Measurements from ENCODE around the gene OXLD1. TPM values are rescaled to one million over a fixed set of nuclear protein-coding genes. Genes with fewer than 3 reads are reported as not detected.

The OXLD1 gene
- total RNA-seq, 2 experiments from 2014 or later, result 29.4 to 45.3 TPM

- Mint-ChIP-seq H3K27ac (no peak overlapping the region), H3K4me1 (peaks cover 4% of the 10 kb centered on the region), H3K27me3 (peaks cover 15% of the 10 kb centered on the region)
Observed at GRCh38 chr17:81648013-81648706, 18.2 kb downstream of the OXLD1 start.

GRCh38 chr17:81647640-81648012 lies 18.8 kb downstream of the OXLD1 start:
- H3K36me3 Mint-ChIP-seq (ENCODE audit: low read depth), result peaks cover 2% of the 10 kb centered on the region
- intact Hi-C loops (cut with DNase I, micrococcal nuclease), result no loop called here
- peaks cover 15% of the 10 kb centered on the region for H3K27me3 Mint-ChIP-seq
- no peak for ATAC-seq
- no peak for DNase-seq
- no peak overlapping the region for H3K4me3 Mint-ChIP-seq
- no peaks in the 10 kb centered on the region for H3K9me3 Mint-ChIP-seq (ENCODE audit: low read depth)
- ChIA-PET CTCF (interaction anchor here (1.0 to 1.1 kb wide), 2 partner anchors 16 to 46 kb away, joined by 3 read pairs; no protein-coding TSS in a partner anchor), POLR2A (no interaction called here)
- H3K4me1 Mint-ChIP-seq, result peaks cover 2% of the 10 kb centered on the region
- no peak overlapping the region for H3K27ac Mint-ChIP-seq

More at GRCh38 chr17:81648013-81648706, 18.2 kb downstream of the OXLD1 start:
- ChIA-PET CTCF (interaction anchor here (1.1 kb wide), 1 partner anchor 17 kb away, joined by 3 read pairs; no protein-coding TSS in a partner anchor), POLR2A (no interaction called here)
- intact Hi-C loops (cut with DNase I, micrococcal nuclease), result no loop called here
- no peak for ATAC-seq
- no peaks in the 10 kb centered on the region for H3K9me3 Mint-ChIP-seq (ENCODE audit: low read depth)
- no peak overlapping the region for H3K4me3 Mint-ChIP-seq
- H3K36me3 Mint-ChIP-seq (ENCODE audit: low read depth), result peaks cover 2% of the 10 kb centered on the region
- no peak for DNase-seq

GRCh38 chr17:81646869-81647600 lies 19.4 kb downstream of the OXLD1 start:
- Mint-ChIP-seq H3K27me3 (peaks cover 15% of the 10 kb centered on the region), H3K4me3 (no peak overlapping the region), H3K4me1 (peaks cover 2% of the 10 kb centered on the region), H3K36me3 (ENCODE audit: low read depth) (peaks cover 2% of the 10 kb centered on the region), H3K27ac (no peak overlapping the region), H3K9me3 (ENCODE audit: low read depth) (no peaks in the 10 kb centered on the region)
- intact Hi-C loops (cut with DNase I, micrococcal nuclease), result no loop called here
- POLR2A ChIA-PET, result interaction anchor here (1.2 kb wide), 1 partner anchor 10 kb away, joined by 3 read pairs; the partner anchor contains the start of genes NPLOC4 and TSPAN10
- CTCF ChIA-PET, result interaction anchor here (0.8 to 1.1 kb wide), 3 partner anchors 15 to 1421 kb away, joined by 3 read pairs; no protein-coding TSS in a partner anchor
- DNase-seq (no peak), ATAC-seq (no peak)

- Mint-ChIP-seq H3K4me1 (no peaks in the 10 kb centered on the region), H3K36me3 (ENCODE audit: low read depth) (no peaks in the 10 kb centered on the region), H3K9me3 (ENCODE audit: low read depth) (no peaks in the 10 kb centered on the region), H3K4me3 (no peak overlapping the region), H3K27ac (no peak overlapping the region), H3K27me3 (peaks cover 10% of the 10 kb centered on the region)
- ChIA-PET CTCF (no interaction called here), POLR2A (no interaction called here)
- intact Hi-C loops (cut with DNase I, micrococcal nuclease), result no loop called here
- DNase-seq (no peak), ATAC-seq (no peak)
Observed at GRCh38 chr17:81644976-81645952, 21.1 kb downstream of the OXLD1 start.

- Mint-ChIP-seq H3K4me1 (no peaks in the 10 kb centered on the region), H3K27me3 (peaks cover 10% of the 10 kb centered on the region), H3K27ac (no peak overlapping the region), H3K4me3 (no peak overlapping the region), H3K36me3 (ENCODE audit: low read depth) (no peaks in the 10 kb centered on the region), H3K9me3 (ENCODE audit: low read depth) (no peaks in the 10 kb centered on the region)
- CTCF ChIA-PET, result no interaction called here
- DNase-seq (no peak), ATAC-seq (no peak)
- intact Hi-C loops (cut with DNase I, micrococcal nuclease), result no loop called here
- POLR2A ChIA-PET, result no interaction called here
Observed at GRCh38 chr17:81644496-81644895, 21.9 kb downstream of the OXLD1 start.

GRCh38 chr17:81641825-81642489 lies 24.4 kb downstream of the OXLD1 start:
- no peak for DNase-seq
- Mint-ChIP-seq H3K27ac (no peak overlapping the region), H3K27me3 (no peaks in the 10 kb centered on the region), H3K9me3 (ENCODE audit: low read depth) (no peaks in the 10 kb centered on the region), H3K4me1 (peaks cover 3% of the 10 kb centered on the region), H3K4me3 (no peak overlapping the region), H3K36me3 (ENCODE audit: low read depth) (no peaks in the 10 kb centered on the region)
- ChIA-PET POLR2A (no interaction called here), CTCF (interaction anchor here (0.8 kb wide), 1 partner anchor 16 kb away, joined by 5 read pairs; no protein-coding TSS in a partner anchor)
- ATAC-seq, result no peak
- intact Hi-C loops (cut with DNase I, micrococcal nuclease), result no loop called here

- no peaks in the 10 kb centered on the region for H3K9me3 Mint-ChIP-seq (ENCODE audit: low read depth)
- H3K4me3 Mint-ChIP-seq, result no peak overlapping the region
- H3K27ac Mint-ChIP-seq, result no peak overlapping the region
- no peak for DNase-seq
- ATAC-seq, result no peak
- intact Hi-C loops (cut with DNase I, micrococcal nuclease), result no loop called here
- H3K27me3 Mint-ChIP-seq, result no peaks in the 10 kb centered on the region
- peaks cover 14% of the 10 kb centered on the region for H3K4me1 Mint-ChIP-seq
- POLR2A ChIA-PET, result no interaction called here
- H3K36me3 Mint-ChIP-seq (ENCODE audit: low read depth), result peaks cover 7% of the 10 kb centered on the region
- CTCF ChIA-PET, result no interaction called here
Observed at GRCh38 chr17:81640011-81640410, 26.4 kb downstream of the OXLD1 start.

GRCh38 chr17:81638683-81639082 lies 27.7 kb downstream of the OXLD1 start:
- peaks cover 18% of the 10 kb centered on the region for H3K4me1 Mint-ChIP-seq
- ChIA-PET POLR2A (no interaction called here), CTCF (interaction anchor here (0.7 kb wide), 2 partner anchors 68 to 263 kb away, joined by 3 read pairs; no protein-coding TSS in a partner anchor)
- H3K9me3 Mint-ChIP-seq (ENCODE audit: low read depth), result no peaks in the 10 kb centered on the region
- ATAC-seq (no peak), DNase-seq (no peak)
- intact Hi-C loops (cut with DNase I, micrococcal nuclease), result no loop called here
- peaks cover 7% of the 10 kb centered on the region for H3K36me3 Mint-ChIP-seq (ENCODE audit: low read depth)
- no peak overlapping the region for H3K4me3 Mint-ChIP-seq
- no peaks in the 10 kb centered on the region for H3K27me3 Mint-ChIP-seq
- H3K27ac Mint-ChIP-seq, result no peak overlapping the region

GRCh38 chr17:81636505-81637288 lies 29.7 kb downstream of the OXLD1 start, which contains the start of the genes NPLOC4 and TSPAN10:
TSS of gene NPLOC4 (minus strand) at chr17:81637112. CDS start at chr17:81636930, 182 bp downstream.
TSS of gene TSPAN10 (plus strand) at chr17:81637196. CDS start at chr17:81642413, 5,217 bp downstream.
- Mint-ChIP-seq H3K27ac (peak within 1 kb of the TSS; percentile 84), H3K4me1 (peaks cover 23% of the 10 kb centered on the region), H3K9me3 (ENCODE audit: low read depth) (no peaks in the 10 kb centered on the region), H3K4me3 (peak within 1 kb of the TSS; percentile 96), H3K36me3 (ENCODE audit: low read depth) (peaks cover 11% of the 10 kb centered on the region), H3K27me3 (no peaks in the 10 kb centered on the region)
- intact Hi-C loops (cut with DNase I, micrococcal nuclease), result loop anchor here (1.0 to 2.0 kb wide), 14 partner anchors 28 to 413 kb away; partner anchors contain the start of genes ACTG1 (in 1 of the 2), ALYREF (in 1 of the 2), ANAPC11 (in 1 of the 2) and ARL16 (in 1 of the 2)
- ATAC-seq, result peak; percentile 89
- peak; percentile 91 for DNase-seq
- ChIA-PET POLR2A (interaction anchor here (0.9 to 1.5 kb wide), 3 partner anchors 10 to 84 kb away, joined by 3 to 4 read pairs (median 3); partner anchors contain the start of genes ARL16, FAAP100 and HGS), CTCF (interaction anchor here (0.6 kb wide), 2 partner anchors 91 to 533 kb away, joined by 3 read pairs; no protein-coding TSS in a partner anchor)
